Measurements from ENCODE around the gene CABP2. TPM values are rescaled to one million over a fixed set of nuclear protein-coding genes. Genes with fewer than 3 reads are reported as not detected.

The CABP2 gene
- total RNA-seq, 1 donor, result not detected

DNA sequence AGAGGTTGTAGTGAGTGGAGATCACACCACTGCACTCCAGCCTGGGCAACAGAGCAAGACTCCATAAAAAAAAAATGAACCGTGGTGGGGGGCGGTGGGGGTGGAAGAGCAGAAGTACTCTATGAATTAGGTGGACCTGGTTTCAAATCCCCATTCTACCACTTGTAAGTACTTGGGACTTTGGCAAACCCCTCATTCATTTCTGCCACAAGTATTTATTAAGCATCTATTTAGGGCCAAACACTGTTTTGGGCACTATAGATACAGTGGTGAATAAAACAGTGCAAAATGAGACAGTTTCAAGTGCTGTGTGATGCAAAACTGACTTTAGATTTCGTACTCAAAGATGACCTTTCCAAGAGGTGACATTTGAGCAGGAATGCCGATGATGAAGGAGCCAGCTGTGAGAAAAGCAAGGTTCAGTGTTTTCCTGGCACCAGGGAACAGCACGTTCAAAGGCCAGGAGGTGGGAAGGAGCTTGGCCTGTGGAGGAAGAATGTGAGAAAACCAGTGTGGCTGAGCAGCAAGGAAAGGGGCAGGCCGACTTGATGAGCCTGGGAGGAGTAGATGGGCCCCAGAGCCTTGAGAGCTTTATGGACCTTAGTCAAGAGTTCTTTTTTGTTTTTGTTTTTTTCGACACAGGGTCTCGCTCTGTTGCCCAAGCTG lies 52.8 kb downstream of the CABP2 start:
- no peak overlapping the region for H3K4me3 ChIP-seq (ENCODE audit: low read depth, low read length)
- TF ChIP-seq, protein P1, sequence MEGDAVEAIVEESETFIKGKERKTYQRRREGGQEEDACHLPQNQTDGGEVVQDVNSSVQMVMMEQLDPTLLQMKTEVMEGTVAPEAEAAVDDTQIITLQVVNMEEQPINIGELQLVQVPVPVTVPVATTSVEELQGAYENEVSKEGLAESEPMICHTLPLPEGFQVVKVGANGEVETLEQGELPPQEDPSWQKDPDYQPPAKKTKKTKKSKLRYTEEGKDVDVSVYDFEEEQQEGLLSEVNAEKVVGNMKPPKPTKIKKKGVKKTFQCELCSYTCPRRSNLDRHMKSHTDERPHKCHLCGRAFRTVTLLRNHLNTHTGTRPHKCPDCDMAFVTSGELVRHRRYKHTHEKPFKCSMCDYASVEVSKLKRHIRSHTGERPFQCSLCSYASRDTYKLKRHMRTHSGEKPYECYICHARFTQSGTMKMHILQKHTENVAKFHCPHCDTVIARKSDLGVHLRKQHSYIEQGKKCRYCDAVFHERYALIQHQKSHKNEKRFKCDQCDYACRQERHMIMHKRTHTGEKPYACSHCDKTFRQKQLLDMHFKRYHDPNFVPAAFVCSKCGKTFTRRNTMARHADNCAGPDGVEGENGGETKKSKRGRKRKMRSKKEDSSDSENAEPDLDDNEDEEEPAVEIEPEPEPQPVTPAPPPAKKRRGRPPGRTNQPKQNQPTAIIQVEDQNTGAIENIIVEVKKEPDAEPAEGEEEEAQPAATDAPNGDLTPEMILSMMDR (IDR thresholded peaks at IDR 0.05; ENCODE audit: insufficient read depth, low read length), result no peak
- no peak for DNase-seq (ENCODE audit: low read depth)

- peak overlapping the region; percentile 73 for H3K4me3 ChIP-seq (ENCODE audit: low read depth, low read length)
- TF ChIP-seq, protein P1 (IDR thresholded peaks at IDR 0.05; ENCODE audit: insufficient read depth, low read length), result no peak
- DNase-seq (ENCODE audit: low read depth), result no peak
Observed at GRCh38 chr11:67469508-67469811, 53.8 kb downstream of the CABP2 start.

Small RNAs within 50 kb of the gene (small RNA-seq; reads per million reads assigned to genes)
- gene MIR6752, result not detected

Other genes with a start within 250 kb of the CABP2 start
- 12.1 and 25.3 TPM in 2 replicates for gene ANKRD13D, start 234.1 kb downstream of the CABP2 start, total RNA-seq (ENCODE audit: low replicate concordance)
- 11.7 and 12.3 TPM in 2 replicates for gene SSH3, start 219.9 kb downstream of the CABP2 start, total RNA-seq (ENCODE audit: low replicate concordance)
- gene POLD4, start 169.9 kb downstream of the CABP2 start, total RNA-seq (ENCODE audit: low replicate concordance), result 53.5 and 101 TPM in 2 replicates
- gene CLCF1, start 149.8 kb downstream of the CABP2 start, total RNA-seq (ENCODE audit: low replicate concordance), result 1.5 and 9.4 TPM in 2 replicates
- 4.7 and 11.2 TPM in 2 replicates for gene RAD9A, start 131.5 kb downstream of the CABP2 start, total RNA-seq (ENCODE audit: low replicate concordance)
- 97.6 and 129 TPM in 2 replicates for gene PPP1CA, start 121.6 kb downstream of the CABP2 start, total RNA-seq (ENCODE audit: low replicate concordance)
- not detected in 2 replicates for gene TBC1D10C, start 119.4 kb downstream of the CABP2 start, total RNA-seq (ENCODE audit: low replicate concordance)
- gene CARNS1, start 107.8 kb downstream of the CABP2 start, total RNA-seq (ENCODE audit: low replicate concordance), result 0.09 and 0.16 TPM in 2 replicates
- gene RPS6KB2, start 95.0 kb downstream of the CABP2 start, total RNA-seq (ENCODE audit: low replicate concordance), result 19.7 and 35.6 TPM in 2 replicates
- 0.41 and 0.45 TPM in 2 replicates for gene PTPRCAP, start 85.8 kb downstream of the CABP2 start, total RNA-seq (ENCODE audit: low replicate concordance)
- 42.3 and 76.4 TPM in 2 replicates for gene CORO1B, start 80.0 kb downstream of the CABP2 start, total RNA-seq (ENCODE audit: low replicate concordance)
- not detected in 2 replicates for gene GPR152, start 70.7 kb downstream of the CABP2 start, total RNA-seq (ENCODE audit: low replicate concordance)
- not detected in 2 replicates for gene CABP4, start 68.1 kb downstream of the CABP2 start, total RNA-seq (ENCODE audit: low replicate concordance)
- gene TMEM134, start 54.2 kb downstream of the CABP2 start, total RNA-seq (ENCODE audit: low replicate concordance), result 19.2 and 27.9 TPM in 2 replicates
- gene AIP, start 40.4 kb downstream of the CABP2 start, total RNA-seq (ENCODE audit: low replicate concordance), result 38.4 and 75.9 TPM in 2 replicates
- 9.2 and 24.0 TPM in 2 replicates for gene PITPNM1, start 18.1 kb downstream of the CABP2 start, total RNA-seq (ENCODE audit: low replicate concordance)
- 8.7 and 22.1 TPM in 2 replicates for gene CDK2AP2, start 15.3 kb downstream of the CABP2 start, total RNA-seq (ENCODE audit: low replicate concordance)
- 172 and 538 TPM in 2 replicates for gene GSTP1, start 60.4 kb upstream of the CABP2 start, total RNA-seq (ENCODE audit: low replicate concordance)
- 116 and 138 TPM in 2 replicates for gene NDUFV1, start 83.5 kb upstream of the CABP2 start, total RNA-seq (ENCODE audit: low replicate concordance)
- 8.4 and 9.5 TPM in 2 replicates for gene NUDT8, start 106.5 kb upstream of the CABP2 start, total RNA-seq (ENCODE audit: low replicate concordance)
- not detected in 2 replicates for gene TBX10, start 116.3 kb upstream of the CABP2 start, total RNA-seq (ENCODE audit: low replicate concordance)
- not detected in 2 replicates for gene ACY3, start 127.3 kb upstream of the CABP2 start, total RNA-seq (ENCODE audit: low replicate concordance)
- not detected in 2 replicates for gene ALDH3B2, start 151.2 kb upstream of the CABP2 start, total RNA-seq (ENCODE audit: low replicate concordance)